ENCODE results near the gene RAMAC.
"Not testable (repeated sequence)": the region's sequence is repeated elsewhere in the genome, so short reads cannot be mapped to it uniquely, and the experiment has no call there.

RAMAC gene

GRCh38 chr15:82964890-82965289, 21.1 kb upstream of the RAMAC start:
- in situ Hi-C loops (cut with HindIII; ENCODE audit: low sequenced_read_pairs): no loop called here

- in situ Hi-C loops (cut with HindIII; ENCODE audit: low sequenced_read_pairs): no loop called here
Measured at GRCh38 chr15:82966671-82967071, 19.3 kb upstream of the RAMAC start.

DNA sequence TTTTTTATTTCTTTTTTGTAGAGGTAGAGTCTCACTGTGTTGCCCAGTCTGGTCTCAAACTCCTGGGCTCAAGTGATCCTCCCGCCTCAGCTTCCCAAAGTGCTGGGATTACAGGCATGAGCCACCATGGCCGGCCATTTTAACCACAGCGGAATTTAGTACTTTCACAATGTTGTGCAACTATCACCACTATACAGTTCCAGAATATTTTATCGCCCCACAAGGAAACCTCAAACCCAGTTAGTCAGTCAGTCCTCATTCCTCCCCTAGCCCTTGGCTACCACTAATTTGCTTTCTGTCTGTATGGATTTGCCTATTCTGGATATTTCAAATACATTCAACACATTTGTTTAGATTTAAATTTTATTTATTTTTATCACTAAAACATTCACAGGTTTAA, 17.9 kb upstream of the RAMAC start:
- in situ Hi-C loops (cut with HindIII; ENCODE audit: low sequenced_read_pairs): no loop called here

GRCh38 chr15:82969353-82969752, 16.7 kb upstream of the RAMAC start:
- in situ Hi-C loops (cut with HindIII; ENCODE audit: low sequenced_read_pairs): no loop called here

- in situ Hi-C loops (cut with HindIII; ENCODE audit: low sequenced_read_pairs): no loop called here
Measured at GRCh38 chr15:82970078-82970686, 15.8 kb upstream of the RAMAC start.

DNA sequence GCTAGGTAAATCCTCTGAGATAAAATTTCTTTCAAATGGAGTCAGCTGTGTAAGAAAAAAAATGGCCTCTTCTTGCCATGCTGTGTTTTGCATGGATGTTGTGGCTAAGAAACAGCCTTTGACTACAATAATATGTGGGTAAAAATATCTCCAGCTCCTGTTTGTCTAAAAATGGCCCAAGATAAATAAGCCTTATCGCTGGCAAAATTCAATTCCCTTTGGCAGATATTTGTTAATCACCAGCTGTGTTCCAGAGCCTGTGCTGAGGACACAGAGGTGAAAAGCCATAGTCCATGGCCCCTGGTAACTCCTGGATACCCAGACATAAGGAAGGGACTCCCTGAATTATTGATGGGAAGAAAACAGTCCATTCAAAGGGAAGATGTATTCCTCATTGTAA, 15.3 kb upstream of the RAMAC start:
- in situ Hi-C loops (cut with HindIII; ENCODE audit: low sequenced_read_pairs): no loop called here

GRCh38 chr15:82971218-82971984, 14.6 kb upstream of the RAMAC start:
- in situ Hi-C loops (cut with HindIII; ENCODE audit: low sequenced_read_pairs): no loop called here

DNA sequence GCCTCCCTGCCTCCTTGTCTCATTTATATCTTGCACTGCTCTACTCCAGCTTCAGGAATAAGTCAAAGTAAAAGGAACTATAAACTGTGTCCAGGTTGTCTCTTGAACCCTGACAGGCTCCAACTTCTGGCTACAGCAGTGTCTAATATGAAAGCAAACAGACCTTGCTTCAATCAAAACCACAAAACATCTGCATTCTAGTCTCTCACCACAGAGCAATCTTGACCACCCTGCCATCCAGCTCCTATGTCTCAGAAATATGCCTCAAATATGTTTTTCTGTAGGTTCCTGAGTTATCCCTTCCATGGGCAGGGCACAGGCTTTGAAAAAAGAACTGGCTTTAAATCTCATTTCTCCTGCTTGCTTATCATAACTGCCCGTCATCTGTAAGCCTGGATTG, 13.0 kb upstream of the RAMAC start:
- in situ Hi-C loops (cut with HindIII; ENCODE audit: low sequenced_read_pairs): no loop called here

GRCh38 chr15:82977076-82977475, 8.9 kb upstream of the RAMAC start:
- in situ Hi-C loops (cut with HindIII; ENCODE audit: low sequenced_read_pairs): no loop called here

GRCh38 chr15:82978438-82978837, 7.6 kb upstream of the RAMAC start:
- in situ Hi-C loops (cut with HindIII; ENCODE audit: low sequenced_read_pairs): no loop called here

GRCh38 chr15:82979726-82980125, 6.3 kb upstream of the RAMAC start:
- in situ Hi-C loops (cut with HindIII; ENCODE audit: low sequenced_read_pairs): no loop called here

GRCh38 chr15:82980981-82981380, 5.0 kb upstream of the RAMAC start:
- in situ Hi-C loops (cut with HindIII; ENCODE audit: low sequenced_read_pairs): no loop called here

- in situ Hi-C loops (cut with HindIII; ENCODE audit: low sequenced_read_pairs): no loop called here
Measured at GRCh38 chr15:82986442-82986780, 401 bp downstream of the RAMAC start.

GRCh38 chr15:82992436-82992998, 6.5 kb downstream of the RAMAC start:
- in situ Hi-C loops (cut with HindIII; ENCODE audit: low sequenced_read_pairs): no loop called here

- in situ Hi-C loops (cut with HindIII; ENCODE audit: low sequenced_read_pairs): no loop called here
Measured at GRCh38 chr15:82993144-82993543, 7.1 kb downstream of the RAMAC start.

DNA sequence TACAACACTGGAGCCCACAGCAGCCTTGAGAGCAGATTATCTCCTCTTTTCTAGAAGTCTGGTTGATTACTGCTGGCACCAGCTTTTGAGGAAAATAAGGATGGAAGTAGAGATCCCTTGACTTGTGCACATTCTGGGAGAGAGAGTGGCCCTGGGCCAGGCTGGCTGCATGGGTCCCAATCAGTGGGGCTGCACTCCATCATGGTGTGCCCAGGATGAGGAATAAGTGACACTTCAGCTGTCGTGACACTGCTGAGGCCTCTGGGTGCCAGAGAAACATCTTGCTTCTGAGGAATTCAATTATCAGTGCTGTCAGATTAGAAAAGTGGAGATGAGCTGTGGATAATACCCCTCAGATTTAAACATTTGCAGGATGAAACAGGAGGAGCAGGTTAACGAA, 9.1 kb downstream of the RAMAC start:
- in situ Hi-C loops (cut with HindIII; ENCODE audit: low sequenced_read_pairs): no loop called here

DNA sequence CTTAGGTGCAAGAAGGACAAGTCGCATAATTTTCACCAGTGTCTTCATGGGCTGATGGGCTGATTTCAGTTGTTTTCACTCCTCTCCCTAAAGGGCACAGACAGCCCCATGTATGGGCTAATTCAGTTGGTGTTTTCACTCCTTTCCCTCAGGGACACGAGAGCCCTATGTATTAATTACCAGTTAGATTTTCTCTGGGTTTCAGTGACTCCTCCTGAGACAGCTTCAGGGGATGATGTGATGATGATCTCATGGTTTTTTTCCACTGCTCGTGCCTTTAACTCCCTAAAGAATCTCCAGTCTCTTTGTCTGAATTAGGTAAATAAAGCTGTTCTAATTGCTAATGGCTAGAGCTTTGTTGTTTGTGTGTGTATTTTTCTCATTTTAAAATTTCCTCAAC, 9.9 kb downstream of the RAMAC start:
- in situ Hi-C loops (cut with HindIII; ENCODE audit: low sequenced_read_pairs): no loop called here

DNA sequence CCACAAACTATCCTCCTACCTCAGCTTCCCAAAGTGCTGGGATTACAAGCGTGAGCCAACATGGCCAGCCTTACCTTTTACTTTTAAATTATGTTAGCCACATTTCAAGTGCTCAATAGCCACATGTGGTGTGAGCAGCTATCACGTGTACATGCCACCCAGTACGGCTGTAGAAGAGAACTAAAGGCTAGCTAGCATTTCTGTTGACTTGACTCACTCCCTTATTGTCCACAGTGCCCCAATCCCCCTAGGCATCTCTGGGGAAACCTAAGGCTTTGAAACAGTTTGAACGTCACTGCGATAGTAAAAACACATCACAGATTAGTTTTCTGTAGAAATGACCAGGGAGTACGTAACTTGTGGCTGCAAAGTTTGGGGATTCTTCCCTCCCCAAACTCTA, 13.4 kb downstream of the RAMAC start:
- in situ Hi-C loops (cut with HindIII; ENCODE audit: low sequenced_read_pairs): no loop called here

- in situ Hi-C loops (cut with HindIII; ENCODE audit: low sequenced_read_pairs): no loop called here
Measured at GRCh38 chr15:82999905-83000671, 14.1 kb downstream of the RAMAC start.

DNA sequence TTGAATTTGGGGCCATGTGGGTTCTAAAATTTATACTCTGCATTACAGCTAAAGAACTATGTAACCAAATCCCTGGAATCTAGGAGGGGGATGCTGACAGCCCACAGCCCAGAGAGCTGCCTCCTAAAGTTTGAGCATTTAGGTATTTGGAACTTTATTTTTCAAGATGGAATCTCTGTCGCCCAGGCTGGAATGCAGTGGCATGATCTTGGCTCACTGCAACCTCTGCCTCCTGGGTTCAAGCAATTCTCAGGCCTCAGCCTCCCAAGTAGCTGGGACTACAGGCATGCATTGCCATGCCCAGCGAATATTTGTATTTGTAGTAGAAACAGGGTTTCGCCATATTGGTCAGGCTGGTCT, 14.6 kb downstream of the RAMAC start:
- in situ Hi-C loops (cut with HindIII; ENCODE audit: low sequenced_read_pairs): not testable (repeated sequence)

DNA sequence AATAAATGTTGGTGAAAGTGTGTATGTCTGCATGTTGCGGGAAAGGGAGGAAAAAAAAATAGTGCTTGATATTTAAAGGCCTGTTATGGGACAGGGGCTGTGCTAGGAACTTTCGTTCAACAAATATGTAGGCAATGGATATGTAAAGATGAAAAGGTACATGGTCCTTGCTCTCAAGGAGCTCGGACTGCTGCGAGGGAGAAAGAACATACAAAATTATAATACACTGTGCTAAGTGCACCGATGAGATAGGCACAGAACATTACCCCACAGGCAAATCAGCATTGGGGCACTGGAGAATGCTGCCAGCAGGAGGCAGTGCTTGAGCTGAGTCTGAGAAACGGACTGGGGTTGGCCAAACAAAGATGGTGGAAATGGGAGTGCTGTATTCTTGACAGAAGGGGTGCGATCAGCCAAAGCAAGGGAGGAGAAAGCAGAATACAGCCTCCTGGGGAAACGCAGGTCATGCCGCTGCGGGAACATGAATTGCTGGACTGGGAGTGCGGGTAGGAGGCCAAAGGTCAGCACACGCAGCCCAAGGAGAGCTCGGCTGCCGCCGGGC, 24.8 kb downstream of the RAMAC start:
- in situ Hi-C loops (cut with HindIII; ENCODE audit: low sequenced_read_pairs): no loop called here
